ENCODE data around the gene SLC17A5. TPM values are rescaled to one million over a fixed set of nuclear protein-coding genes. Genes with fewer than 3 reads are reported as not detected.

SLC17A5 gene
- total and polyA plus RNA-seq, 9 of the 15 experiments (the other 6 are each of a cell fraction or from before 2014, with no cell fraction given) = 1.3 to 7.2 (median 3.4) TPM

DNA sequence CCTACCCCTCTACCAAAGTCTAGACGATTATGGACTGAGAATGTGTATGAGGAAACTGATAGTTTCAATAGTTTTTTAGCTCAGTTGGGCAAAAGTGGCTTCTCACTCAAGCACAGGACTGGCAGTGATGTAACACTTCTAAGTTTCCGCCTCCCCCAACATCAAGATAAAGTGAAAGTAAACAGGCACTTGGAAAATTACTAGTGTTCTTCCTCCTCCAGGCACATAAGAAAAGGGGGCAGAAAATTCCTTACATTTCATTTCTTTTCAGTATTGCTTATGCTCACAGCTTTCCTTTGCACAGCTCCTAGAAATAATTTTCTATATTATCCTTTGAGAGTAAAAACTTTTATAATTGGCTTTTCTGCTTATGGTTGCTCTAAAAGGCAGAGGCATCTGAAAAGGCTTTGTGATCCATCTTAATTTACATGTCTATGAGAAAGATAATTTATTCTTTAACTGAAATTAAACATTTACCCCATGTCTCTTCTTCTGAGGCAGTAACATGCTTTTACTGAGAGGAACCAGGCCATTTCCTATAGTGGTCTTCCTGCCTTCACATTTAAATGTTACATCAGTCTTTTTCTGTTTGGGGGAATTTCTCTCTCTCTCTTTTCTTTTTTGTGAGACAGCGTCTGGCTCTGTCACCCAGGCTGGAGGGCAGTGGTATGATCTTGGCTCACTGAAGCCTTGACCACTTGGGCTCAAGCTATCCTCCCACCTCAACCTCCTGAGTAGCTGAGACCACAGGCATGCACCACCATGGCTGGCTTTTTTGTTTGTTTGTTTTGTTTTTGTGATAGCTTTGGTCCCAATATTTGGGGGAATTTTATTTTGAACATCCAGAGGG, 68.0 kb downstream of the SLC17A5 start (continued):
- TF ChIP-seq JUNB (CRISPR knock-in tag; conservative IDR thresholded peaks at IDR 0.05) = no peak
- no peak for TF ChIP-seq IFI16 (CRISPR knock-in tag; IDR thresholded peaks at IDR 0.05)
- TF ChIP-seq KAT8 (IDR thresholded peaks at IDR 0.05; ENCODE audit: low read depth) = no peak
- TF ChIP-seq, protein P1, sequence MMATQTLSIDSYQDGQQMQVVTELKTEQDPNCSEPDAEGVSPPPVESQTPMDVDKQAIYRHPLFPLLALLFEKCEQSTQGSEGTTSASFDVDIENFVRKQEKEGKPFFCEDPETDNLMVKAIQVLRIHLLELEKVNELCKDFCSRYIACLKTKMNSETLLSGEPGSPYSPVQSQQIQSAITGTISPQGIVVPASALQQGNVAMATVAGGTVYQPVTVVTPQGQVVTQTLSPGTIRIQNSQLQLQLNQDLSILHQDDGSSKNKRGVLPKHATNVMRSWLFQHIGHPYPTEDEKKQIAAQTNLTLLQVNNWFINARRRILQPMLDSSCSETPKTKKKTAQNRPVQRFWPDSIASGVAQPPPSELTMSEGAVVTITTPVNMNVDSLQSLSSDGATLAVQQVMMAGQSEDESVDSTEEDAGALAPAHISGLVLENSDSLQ (IDR thresholded peaks at IDR 0.05) = peak; percentile 58
- TF ChIP-seq PRPF4 (IDR thresholded peaks at IDR 0.05; ENCODE audit: insufficient read depth, low read depth, low read length, poor library complexity, severe bottlenecking) = no peak
- TF ChIP-seq MCM7 (IDR thresholded peaks at IDR 0.05) = no peak
- peak; percentile 33 for TF ChIP-seq TAF1 (IDR thresholded peaks at IDR 0.05; ENCODE audit: control insufficient read depth, extremely low read depth, insufficient read depth, low read length, severe bottlenecking)
- peak; percentile 95 for TF ChIP-seq FOXJ2 (tag; IDR thresholded peaks at IDR 0.05)
- TF ChIP-seq MECOM (CRISPR knock-in tag; IDR thresholded peaks at IDR 0.05) = no peak
- peak; percentile 73; the same call in 1 of the 2 replicates for TF ChIP-seq CREM (IDR thresholded peaks at IDR 0.05; ENCODE audit: low read depth)
- TF ChIP-seq KHSRP (IDR thresholded peaks at IDR 0.05) = no peak
- TF ChIP-seq SNAPC5 (CRISPR knock-in tag; IDR thresholded peaks at IDR 0.05) = no peak
- peak; percentile 49; the same call in 1 of the 2 replicates for TF ChIP-seq SUPT5H (IDR thresholded peaks at IDR 0.05)
- peak; percentile 29; the same call in 1 of the 2 replicates for TF ChIP-seq BHLHE40 (IDR thresholded peaks at IDR 0.05; ENCODE audit: low read length)
- TF ChIP-seq ZNF197 (CRISPR knock-in tag; IDR thresholded peaks at IDR 0.05; ENCODE audit: low read depth) = peak; percentile 87; the same call in 1 of the 2 replicates
- TF ChIP-seq PREB (CRISPR knock-in tag; IDR thresholded peaks at IDR 0.05) = no peak
- no peak for TF ChIP-seq PML (IDR thresholded peaks at IDR 0.05; ENCODE audit: low read length)
- peak; percentile 83 for TF ChIP-seq ZNF740 (CRISPR knock-in tag; IDR thresholded peaks at IDR 0.05)
- TF ChIP-seq ZNF740 (tag; IDR thresholded peaks at IDR 0.05) = peak in 1 of 2 experiments; percentile 70; a peak in 1 of 4 replicates
- TF ChIP-seq TCF7 (IDR thresholded peaks at IDR 0.05; ENCODE audit: borderline replicate concordance) = no peak
- no peak for TF ChIP-seq KLF1 (tag; IDR thresholded peaks at IDR 0.05)
- no peak for TF ChIP-seq HMG20A (CRISPR knock-in tag; conservative IDR thresholded peaks at IDR 0.05)
- TF ChIP-seq EP400 (IDR thresholded peaks at IDR 0.05) = peak; percentile 80
- TF ChIP-seq RBM39 (optimal IDR thresholded peaks at IDR 0.05; ENCODE audit: low read depth, low read length) = no peak
- TF ChIP-seq, protein P2, sequence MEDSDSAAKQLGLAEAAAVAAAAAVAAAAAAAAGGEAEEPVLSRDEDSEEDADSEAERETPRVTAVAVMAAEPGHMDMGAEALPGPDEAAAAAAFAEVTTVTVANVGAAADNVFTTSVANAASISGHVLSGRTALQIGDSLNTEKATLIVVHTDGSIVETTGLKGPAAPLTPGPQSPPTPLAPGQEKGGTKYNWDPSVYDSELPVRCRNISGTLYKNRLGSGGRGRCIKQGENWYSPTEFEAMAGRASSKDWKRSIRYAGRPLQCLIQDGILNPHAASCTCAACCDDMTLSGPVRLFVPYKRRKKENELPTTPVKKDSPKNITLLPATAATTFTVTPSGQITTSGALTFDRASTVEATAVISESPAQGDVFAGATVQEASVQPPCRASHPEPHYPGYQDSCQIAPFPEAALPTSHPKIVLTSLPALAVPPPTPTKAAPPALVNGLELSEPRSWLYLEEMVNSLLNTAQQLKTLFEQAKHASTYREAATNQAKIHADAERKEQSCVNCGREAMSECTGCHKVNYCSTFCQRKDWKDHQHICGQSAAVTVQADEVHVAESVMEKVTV (CRISPR knock-in tag; IDR thresholded peaks at IDR 0.05) = no peak
- no peak for TF ChIP-seq ZNF778 (CRISPR knock-in tag; IDR thresholded peaks at IDR 0.05)

Measured in K562 (cell line).